Esophagus squamous epithelium (tissue), 4 donors: Measurements from ENCODE around the gene MESD.

Experiments used
- CTCF ChIP-seq, 6 experiments: fragments of 450-650 bp in 4 of 6; fragments of 200-600 bp in 2 of 6; sonication (generic) in 2 of 6; IDR thresholded peaks; one replicate each; pipeline ENCODE4 v1.5.1; 2016 to 2019; ENCODE audit warnings: antibody characterized with exemption in 6 of 6, mild to moderate bottlenecking in 4 of 6, moderate library complexity in 4 of 6
- POLR2A ChIP-seq, 4 donors: fragments of 450-650 bp; IDR thresholded peaks; one replicate each; pipeline ENCODE4 v1.6.1; 2017; ENCODE audit warnings: antibody characterized with exemption in 4 of 4, mild to moderate bottlenecking in 4 of 4, moderate library complexity in 3 of 4

GRCh38 chr15:80969316-80969715, 20.3 kb downstream of the MESD start:
- TF ChIP-seq CTCF (IDR thresholded peaks at IDR 0.05) (no peak), POLR2A (IDR thresholded peaks at IDR 0.05) (no peak)
